Liver (tissue), 2 donors: Measurements from ENCODE around the gene TET2.

ENCODE experiments used
- EGR1 ChIP-seq, 2 donors: IDR thresholded peaks; 2 replicates each; pipeline ENCODE4 v1.6.1; 2016 to 2018; ENCODE audit warnings: antibody characterized with exemption in 2 of 2, low read depth in 2 of 2
- REST ChIP-seq: IDR thresholded peaks from 2 replicates; pipeline ENCODE4 v1.6.1; 2016; ENCODE audit warnings: antibody characterized with exemption, mild to moderate bottlenecking
- donor health status: healthy.

GRCh38 chr4:105149771-105150170, 3.1 kb downstream of the TET2 start:
- TF ChIP-seq EGR1 (IDR thresholded peaks at IDR 0.05; ENCODE audit: low read depth in 2 of 2) (peak in 1 of 2 donors; percentile 14), REST (no peak)
